Neuronal stem cell (in vitro differentiated cells): ENCODE data around the gene OS9.

ENCODE experiments used
- DNase-seq: peaks from one replicate; pipeline ENCODE4 v3.0.0-alpha.2; 2013; ENCODE audit warnings: low spot score
- H2AFZ ChIP-seq: one replicate; pipeline ENCODE4 v1.6.1; 2013; ENCODE audit warnings: mild to moderate bottlenecking, low read length, inconsistent platforms
- H2AK5ac ChIP-seq: 2 replicates; pipeline ENCODE4 v1.6.1; 2013; ENCODE audit warnings: low read depth, mild to moderate bottlenecking, inconsistent platforms, low read length, moderate library complexity, mixed read lengths
- H2BK120ac ChIP-seq: 2 replicates; pipeline ENCODE4 v1.6.1; 2013; ENCODE audit warnings: low read depth, mild to moderate bottlenecking, inconsistent platforms, low read length, moderate library complexity, mixed read lengths
- H2BK12ac ChIP-seq: one replicate; pipeline ENCODE4 v1.6.1; 2013; ENCODE audit warnings: low read length, inconsistent platforms
- H2BK15ac ChIP-seq: 2 replicates; pipeline ENCODE4 v1.6.1; 2013; ENCODE audit warnings: mild to moderate bottlenecking, low read length, inconsistent platforms, mixed read lengths
- H2BK5ac ChIP-seq: one replicate; pipeline ENCODE4 v1.6.1; 2013; ENCODE audit warnings: inconsistent platforms, mild to moderate bottlenecking, low read length, moderate library complexity
- H3K14ac ChIP-seq: one replicate; pipeline ENCODE4 v1.6.1; 2013; ENCODE audit warnings: low read length, inconsistent platforms
- H3K18ac ChIP-seq: 2 replicates; pipeline ENCODE4 v1.6.1; 2013; ENCODE audit warnings: low read length, inconsistent platforms
- H3K23ac ChIP-seq: 2 replicates; pipeline ENCODE4 v1.6.1; 2013; ENCODE audit warnings: low read depth, mild to moderate bottlenecking, mixed read lengths, low read length, inconsistent platforms; ENCODE audit not compliant: poor library complexity
- H3K27ac ChIP-seq: replicated peaks from 3 replicates; pipeline ENCODE4 v1.5.1; 2013; ENCODE audit warnings: low read length, inconsistent platforms
- H3K27me3 ChIP-seq, 3 experiments: 2 replicates each; pipeline ENCODE4 v1.6.1; 2013; ENCODE audit warnings: low read length in 3 of 3, mild to moderate bottlenecking in 2 of 3, inconsistent platforms in 1 of 3, low read depth in 1 of 3, mixed read lengths in 1 of 3, moderate library complexity in 1 of 3; ENCODE audit not compliant: control insufficient read depth in 3 of 3, insufficient read depth in 3 of 3
- H3K36me3 ChIP-seq, 2 donors: replicated peaks in 1 of 2; 2 replicates each; pipeline ENCODE4 v1.6.1; 2013; ENCODE audit warnings: low read length in 2 of 2; ENCODE audit not compliant: control insufficient read depth in 2 of 2, insufficient read depth in 2 of 2
- H3K4ac ChIP-seq: 2 replicates; pipeline ENCODE4 v1.6.1; 2013; ENCODE audit warnings: inconsistent platforms, mild to moderate bottlenecking, low read length, moderate library complexity
- H3K4me1 ChIP-seq, 2 donors: 1 replicate in 1 of 2; 2 replicates in 1 of 2; pipeline ENCODE4 v1.6.1; 2013; ENCODE audit warnings: low read length in 2 of 2, low read depth in 1 of 2; ENCODE audit not compliant: control insufficient read depth in 2 of 2, insufficient read depth in 1 of 2
- H3K4me2 ChIP-seq: one replicate; pipeline ENCODE4 v1.6.1; 2013; ENCODE audit warnings: mild to moderate bottlenecking, low read length, inconsistent platforms; ENCODE audit not compliant: insufficient read depth, poor library complexity, severe bottlenecking
- H3K4me3 ChIP-seq, 2 donors: 2 replicates each; pipeline ENCODE4 v1.5.1; 2013; ENCODE audit warnings: low read length in 2 of 2, mild to moderate bottlenecking in 2 of 2, inconsistent platforms in 1 of 2, moderate library complexity in 1 of 2
- H3K79me1 ChIP-seq: one replicate; pipeline ENCODE4 v1.6.1; 2013; ENCODE audit warnings: low read depth, mild to moderate bottlenecking, inconsistent platforms, low read length, moderate library complexity
- H3K9ac ChIP-seq: one replicate; pipeline ENCODE4 v1.6.1; 2013; ENCODE audit warnings: mild to moderate bottlenecking, low read depth, low read length, inconsistent platforms; ENCODE audit not compliant: poor library complexity
- H3K9me3 ChIP-seq, 2 donors: replicated peaks in 1 of 2; 2 replicates each; pipeline versions ENCODE3 to v1.6.1; 2013; ENCODE audit warnings: low read length in 2 of 2, mild to moderate bottlenecking in 2 of 2, inconsistent platforms in 1 of 2, low read depth in 1 of 2, mixed read lengths in 1 of 2, moderate library complexity in 1 of 2; ENCODE audit not compliant: control insufficient read depth in 2 of 2, insufficient read depth in 1 of 2
- H4K8ac ChIP-seq: one replicate; pipeline ENCODE4 v1.6.1; 2013; ENCODE audit warnings: low read depth, mild to moderate bottlenecking, inconsistent platforms, low read length, moderate library complexity
- H4K91ac ChIP-seq: one replicate; pipeline ENCODE4 v1.6.1; 2013; ENCODE audit warnings: low read length, low read depth, mild to moderate bottlenecking, inconsistent platforms; ENCODE audit not compliant: poor library complexity
- WGBS, 2 donors: extraction: QIAGEN DNeasy Blood & Tissue Kit; methylation state at CpG; one replicate each; pipeline ENCODE4 v1.1.7; 2013; ENCODE audit warnings: missing lambda C conversion rate in 2 of 2, mixed read lengths in 1 of 2; ENCODE audit not compliant: insufficient read length in 2 of 2, insufficient replicate concordance in 1 of 2; ENCODE audit errors: extremely low coverage in 2 of 2; 5-methylcytosine and 5-hydroxymethylcytosine counted together

OS9 gene

GRCh38 chr12:57759360-57759980 is 65.5 kb downstream of the OS9 start:
- no peak for DNase-seq
- WGBS, 2 donors: no CpG with 5 or more reads among the region's 3 CpGs
- H2AFZ ChIP-seq: no peak overlapping the region

GRCh38 chr12:57760347-57760982 is 66.5 kb downstream of the OS9 start:
- H3K27me3 ChIP-seq: peaks cover 0 to 38% (median 16%) of the 10 kb centered on the region in 3 experiments
- H3K4ac ChIP-seq: no peak overlapping the region
- H3K4me2 ChIP-seq: no peak overlapping the region
- WGBS, 2 donors: no CpG with 5 or more reads among the region's 3 CpGs
- H3K9ac ChIP-seq: no peak overlapping the region
- H2BK12ac ChIP-seq: no peak overlapping the region
- no peaks in the 10 kb centered on the region for H3K9me3 ChIP-seq
- H4K91ac ChIP-seq: no peak overlapping the region
- H3K23ac ChIP-seq: no peak overlapping the region
- H3K18ac ChIP-seq: no peak overlapping the region
- no peak overlapping the region for H3K4me3 ChIP-seq
- no peak overlapping the region for H2AK5ac ChIP-seq
- no peak overlapping the region for H2AFZ ChIP-seq
- peaks cover 3% of the 10 kb centered on the region for H3K79me1 ChIP-seq
- DNase-seq: no peak
- H2BK120ac ChIP-seq: no peak overlapping the region
- no peak overlapping the region for H3K27ac ChIP-seq
- H3K4me1 ChIP-seq: peaks cover 6 to 7% of the 10 kb centered on the region in 2 donors
- H2BK15ac ChIP-seq: no peak overlapping the region
- no peak overlapping the region for H2BK5ac ChIP-seq
- H4K8ac ChIP-seq: no peak overlapping the region
- peaks cover 10 to 68% of the 10 kb centered on the region in 2 donors for H3K36me3 ChIP-seq
- H3K14ac ChIP-seq: no peak overlapping the region

More at GRCh38 chr12:57759360-57759980, 65.5 kb downstream of the OS9 start:
- H4K91ac ChIP-seq: no peak overlapping the region
- H3K36me3 ChIP-seq: peaks cover 10 to 67% of the 10 kb centered on the region in 2 donors
- no peaks in the 10 kb centered on the region for H3K9me3 ChIP-seq
- H2BK5ac ChIP-seq: no peak overlapping the region
- no peak overlapping the region for H4K8ac ChIP-seq
- H3K4me3 ChIP-seq: no peak overlapping the region
- peaks cover 8 to 9% of the 10 kb centered on the region in 2 donors for H3K4me1 ChIP-seq
- H3K18ac ChIP-seq: no peak overlapping the region
- H2BK12ac ChIP-seq: no peak overlapping the region
- no peak overlapping the region for H2AK5ac ChIP-seq
- H2BK120ac ChIP-seq: no peak overlapping the region
- peaks cover 3% of the 10 kb centered on the region for H3K79me1 ChIP-seq
- H3K27me3 ChIP-seq: peaks cover 0 to 28% (median 7%) of the 10 kb centered on the region in 3 experiments
- no peak overlapping the region for H2BK15ac ChIP-seq
- no peak overlapping the region for H3K4me2 ChIP-seq
- H3K9ac ChIP-seq: no peak overlapping the region
- no peak overlapping the region for H3K14ac ChIP-seq
- no peak overlapping the region for H3K4ac ChIP-seq
- H3K27ac ChIP-seq: no peak overlapping the region
- H3K23ac ChIP-seq: no peak overlapping the region

- Histone ChIP-seq H3K23ac (no peak overlapping the region), H3K4me1 (peaks cover under 1 to 6% of the 10 kb centered on the region in 2 donors), H3K9me3 (no peaks in the 10 kb centered on the region), H3K27me3 (peaks cover 0 to 40% (median 21%) of the 10 kb centered on the region in 3 experiments), H3K9ac (no peak overlapping the region), H4K8ac (no peak overlapping the region), H3K27ac (no peak overlapping the region), H2BK15ac (no peak overlapping the region), H2BK5ac (no peak overlapping the region), H3K18ac (no peak overlapping the region), H2AFZ (no peak overlapping the region), H2BK120ac (no peak overlapping the region), H3K4me2 (no peak overlapping the region), H4K91ac (no peak overlapping the region), H2AK5ac (no peak overlapping the region), H3K4me3 (no peak overlapping the region), H2BK12ac (no peak overlapping the region), H3K36me3 (peaks cover 10 to 68% of the 10 kb centered on the region in 2 donors), H3K14ac (no peak overlapping the region), H3K79me1 (no peaks in the 10 kb centered on the region), H3K4ac (no peak overlapping the region)
- WGBS, 2 donors: no CpG with 5 or more reads among the region's 4 CpGs
- DNase-seq: no peak
These were observed 67.6 kb downstream of the OS9 start for GRCh38 chr12:57761391-57761998.

GRCh38 chr12:57762463-57762862 is 68.5 kb downstream of the OS9 start:
- H3K27ac ChIP-seq: no peak overlapping the region

More at GRCh38 chr12:57762463-57762862, 68.5 kb downstream of the OS9 start:
- Histone ChIP-seq H2BK12ac (no peak overlapping the region), H3K27me3 (peaks cover 0 to 45% (median 22%) of the 10 kb centered on the region in 3 experiments), H2BK120ac (no peak overlapping the region), H3K18ac (no peak overlapping the region), H3K23ac (no peak overlapping the region), H2BK15ac (no peak overlapping the region), H3K4me1 (peaks cover 0 to 13% of the 10 kb centered on the region in 2 donors), H3K4me2 (no peak overlapping the region), H3K9me3 (no peaks in the 10 kb centered on the region), H3K79me1 (no peaks in the 10 kb centered on the region), H2AK5ac (no peak overlapping the region), H4K91ac (no peak overlapping the region), H2AFZ (no peak overlapping the region), H3K14ac (no peak overlapping the region), H2BK5ac (no peak overlapping the region), H3K36me3 (peaks cover 10 to 69% of the 10 kb centered on the region in 2 donors), H3K9ac (no peak overlapping the region), H3K4me3 (no peak overlapping the region), H4K8ac (no peak overlapping the region), H3K4ac (no peak overlapping the region)
- no peak for DNase-seq
- WGBS, 2 donors: no CpG with 5 or more reads among the region's 2 CpGs
